Measurements from ENCODE around the gene ENTPD8. TPM values are rescaled to one million over a fixed set of nuclear protein-coding genes. Genes with fewer than 3 reads are reported as not detected.

Gene ENTPD8
- total and polyA plus RNA-seq, 4 experiments from 2014 or later = not detected

DNA sequence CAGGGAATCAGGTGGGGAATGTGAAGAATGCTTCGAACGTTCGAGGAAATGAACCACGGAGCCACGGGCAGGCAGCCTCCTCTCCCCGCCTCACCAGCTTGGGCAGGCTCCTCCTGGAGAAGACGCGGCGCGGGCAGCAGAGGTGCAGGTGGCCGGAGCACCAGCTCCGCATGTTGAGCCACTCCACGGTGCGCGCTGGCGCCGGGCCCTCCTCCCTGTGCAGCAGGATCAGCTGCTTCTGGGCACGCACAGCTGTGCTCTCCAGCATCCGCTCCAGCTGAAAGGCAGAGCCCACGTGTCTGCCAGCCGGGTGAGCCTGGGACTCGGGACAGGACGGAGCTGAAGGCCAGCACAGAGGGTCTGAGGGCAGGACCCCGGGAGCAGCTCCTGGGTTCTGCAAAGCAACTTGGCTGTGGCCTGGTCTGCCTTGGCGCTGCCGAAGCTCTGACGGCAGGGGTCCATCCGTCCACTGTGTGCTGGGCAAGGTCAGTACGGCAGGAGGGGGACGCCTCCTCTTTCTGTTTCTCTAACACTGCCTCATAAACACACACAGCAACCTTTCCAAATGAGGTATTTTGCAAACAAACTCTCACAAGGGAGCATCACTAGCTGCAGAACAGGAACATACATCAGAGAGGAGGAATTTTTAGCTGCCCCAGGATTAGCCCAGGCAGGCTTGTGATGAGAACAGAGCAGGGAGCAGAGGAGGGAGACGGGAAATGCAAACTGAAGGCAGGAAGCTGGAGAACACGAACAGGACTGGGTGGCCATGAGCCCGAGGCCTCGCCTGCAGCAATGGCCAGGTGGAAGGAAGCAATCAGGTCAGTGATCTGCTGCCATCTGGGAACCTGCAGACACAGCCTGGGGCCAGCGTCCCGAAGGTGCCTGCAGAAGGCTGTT, 38.1 kb upstream of the ENTPD8 start:
- Histone ChIP-seq H3K27me3 (ENCODE audit: insufficient read depth, low read length) (no peaks in the 10 kb centered on the region), H3K4me3 (ENCODE audit: low read length in 2 of 2) (no peak overlapping the region), H3K27ac (ENCODE audit: low read depth, low read length) (no peak overlapping the region), H3K9me3 (ENCODE audit: control insufficient read depth in 1 of 2, low read length in 2 of 2) (peaks cover 0 to 5% of the 10 kb centered on the region in 2 donors), H3K36me3 (ENCODE audit: insufficient read depth, low read length) (no peaks in the 10 kb centered on the region), H3K4me1 (ENCODE audit: insufficient read depth, low read length) (no peaks in the 10 kb centered on the region)
- intact Hi-C loops (cut with micrococcal nuclease) = no loop called here
- DNase-seq = no peak
- peak overlapping the region in 1 of 7 donors; percentile 59 for H3K27ac Mint-ChIP-seq
- no peak overlapping the region for H3K4me3 Mint-ChIP-seq
- H3K36me3 Mint-ChIP-seq = peaks cover 2 to 10% of the 10 kb centered on the region in 2 donors
- ChIA-PET CTCF (ENCODE audit: partially characterized antibody) (no interaction called here), POLR2A (ENCODE audit: partially characterized antibody) (no interaction called here)
- no peaks in the 10 kb centered on the region for H3K4me1 Mint-ChIP-seq
- H3K27me3 Mint-ChIP-seq = no peaks in the 10 kb centered on the region
- peaks cover 2 to 16% (median 12%) of the 10 kb centered on the region in 8 donors for H3K9me3 Mint-ChIP-seq

DNA sequence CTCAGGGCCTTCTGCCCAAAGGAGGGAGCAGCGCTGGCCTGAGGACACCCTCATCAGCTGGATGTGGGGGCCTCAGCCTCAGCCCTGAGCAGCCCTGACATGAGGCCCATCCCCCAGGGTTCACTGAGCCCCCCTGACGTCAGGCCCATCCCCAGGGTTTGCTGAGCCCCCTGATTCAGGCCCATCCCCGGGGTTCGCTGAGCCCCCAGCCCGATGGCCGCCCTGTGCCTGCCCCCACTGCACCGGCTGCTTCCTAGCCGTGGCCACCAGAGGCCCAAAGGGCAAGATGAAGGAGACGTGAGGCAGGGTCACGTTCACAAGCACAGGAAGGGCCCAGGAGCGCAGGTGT, 37.4 kb upstream of the ENTPD8 start:
- Mint-ChIP-seq H3K9me3 (peaks cover 2 to 22% (median 16%) of the 10 kb centered on the region in 8 donors), H3K36me3 (peaks cover 3 to 13% of the 10 kb centered on the region in 2 donors), H3K4me3 (no peak overlapping the region), H3K27ac (no peak overlapping the region), H3K4me1 (no peaks in the 10 kb centered on the region), H3K27me3 (no peaks in the 10 kb centered on the region)
- no peak overlapping the region for H3K27ac ChIP-seq (ENCODE audit: low read depth, low read length)
- no peaks in the 10 kb centered on the region for H3K27me3 ChIP-seq (ENCODE audit: insufficient read depth, low read length)
- no peaks in the 10 kb centered on the region for H3K36me3 ChIP-seq (ENCODE audit: insufficient read depth, low read length)
- ChIA-PET POLR2A (ENCODE audit: partially characterized antibody) (no interaction called here), CTCF (ENCODE audit: partially characterized antibody) (no interaction called here)
- no peak overlapping the region for H3K4me3 ChIP-seq (ENCODE audit: low read length in 2 of 2)
- H3K4me1 ChIP-seq (ENCODE audit: insufficient read depth, low read length) = no peaks in the 10 kb centered on the region
- intact Hi-C loops (cut with micrococcal nuclease) = no loop called here
- peaks cover 0 to 5% of the 10 kb centered on the region in 2 donors for H3K9me3 ChIP-seq (ENCODE audit: control insufficient read depth in 1 of 2, low read length in 2 of 2)
- no peak for DNase-seq

DNA sequence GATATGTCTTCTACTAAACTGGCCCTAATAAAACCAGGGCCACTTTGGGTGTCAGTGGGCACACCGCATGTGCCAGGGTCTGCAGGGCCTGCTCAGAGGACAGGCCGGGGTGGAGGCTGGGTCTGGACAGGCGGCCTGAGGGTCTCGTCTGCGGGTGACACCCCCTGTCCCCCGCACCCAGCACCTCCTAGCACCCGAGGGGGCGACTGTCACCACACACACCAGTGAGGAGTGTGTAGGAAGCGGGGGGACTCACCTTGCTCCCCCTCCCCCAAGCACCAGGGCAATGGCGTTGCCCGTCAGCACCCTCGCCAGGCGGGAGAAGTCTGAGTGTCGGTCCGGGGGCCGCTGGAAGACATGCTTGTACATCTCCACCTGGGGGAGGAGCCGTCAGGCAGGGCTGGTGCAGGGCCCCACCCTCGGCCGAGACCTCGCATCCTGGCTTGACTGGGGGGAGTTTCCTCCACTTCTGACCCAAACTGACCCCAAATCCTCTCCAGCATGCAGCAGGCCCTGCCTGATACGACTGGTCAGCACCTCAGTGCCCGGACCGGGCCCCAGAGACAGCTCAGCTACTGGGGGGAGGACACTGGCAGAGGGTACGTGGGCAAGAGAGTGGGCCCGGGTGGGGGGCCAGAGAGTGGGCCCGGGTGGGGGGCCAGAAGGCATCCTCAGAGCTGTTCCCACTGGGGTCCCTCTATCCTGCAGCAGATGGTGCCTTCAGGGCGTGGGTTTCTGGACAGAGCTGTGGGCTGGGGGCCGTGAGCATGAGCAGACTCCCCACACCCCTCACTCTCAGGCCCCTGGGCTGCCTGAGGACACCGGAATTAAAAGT, 36.8 kb upstream of the ENTPD8 start:
- ChIA-PET CTCF (ENCODE audit: partially characterized antibody) (no interaction called here), POLR2A (ENCODE audit: partially characterized antibody) (no interaction called here)
- no peaks in the 10 kb centered on the region for H3K27me3 Mint-ChIP-seq
- H3K4me3 ChIP-seq (ENCODE audit: low read length in 2 of 2) = no peak overlapping the region
- H3K4me1 ChIP-seq (ENCODE audit: insufficient read depth, low read length) = no peaks in the 10 kb centered on the region
- no peaks in the 10 kb centered on the region for H3K36me3 ChIP-seq (ENCODE audit: insufficient read depth, low read length)
- peaks cover 0 to 5% of the 10 kb centered on the region in 2 donors for H3K9me3 ChIP-seq (ENCODE audit: control insufficient read depth in 1 of 2, low read length in 2 of 2)
- H3K4me1 Mint-ChIP-seq = no peaks in the 10 kb centered on the region
- intact Hi-C loops (cut with micrococcal nuclease) = no loop called here
- no peak overlapping the region for H3K4me3 Mint-ChIP-seq
- H3K27ac ChIP-seq (ENCODE audit: low read depth, low read length) = no peak overlapping the region
- H3K9me3 Mint-ChIP-seq = peaks cover 2 to 28% (median 21%) of the 10 kb centered on the region in 8 donors
- no peak for DNase-seq
- H3K36me3 Mint-ChIP-seq = peaks cover 4 to 18% of the 10 kb centered on the region in 2 donors
- H3K27me3 ChIP-seq (ENCODE audit: insufficient read depth, low read length) = no peaks in the 10 kb centered on the region
- H3K27ac Mint-ChIP-seq = peak overlapping the region in 1 of 7 donors; percentile 72

DNA sequence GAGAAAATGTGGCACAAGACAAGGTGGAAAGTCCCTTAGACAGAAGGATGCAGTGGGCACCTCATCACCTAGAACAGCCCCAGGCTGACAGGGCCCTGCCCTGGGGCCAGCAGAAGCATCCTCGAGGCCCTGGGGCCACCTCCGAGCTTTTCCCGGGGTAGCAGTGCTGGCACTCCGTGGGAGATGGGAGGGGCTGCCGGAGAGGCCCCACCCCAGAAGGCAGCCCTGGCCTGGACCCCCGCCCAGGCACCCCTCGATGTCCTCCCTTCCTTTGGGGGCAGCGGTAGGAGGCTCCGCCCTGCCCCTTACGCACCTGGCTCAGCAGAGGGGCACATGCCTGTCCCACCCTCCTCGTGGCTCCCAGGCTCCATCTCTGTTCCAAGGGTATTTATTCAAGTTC, 35.7 kb upstream of the ENTPD8 start:
- H3K27me3 Mint-ChIP-seq = no peaks in the 10 kb centered on the region
- DNase-seq = no peak
- ChIA-PET POLR2A (ENCODE audit: partially characterized antibody) (interaction anchor here (0.8 kb wide), 1 partner anchor 65 kb away, joined by 3 read pairs; no protein-coding TSS in a partner anchor), CTCF (ENCODE audit: partially characterized antibody) (no interaction called here)
- intact Hi-C loops (cut with micrococcal nuclease) = no loop called here
- Histone ChIP-seq H3K9me3 (ENCODE audit: control insufficient read depth in 1 of 2, low read length in 2 of 2) (peaks cover 0 to 5% of the 10 kb centered on the region in 2 donors), H3K4me3 (ENCODE audit: low read length in 2 of 2) (no peak overlapping the region), H3K36me3 (ENCODE audit: insufficient read depth, low read length) (no peaks in the 10 kb centered on the region), H3K27me3 (ENCODE audit: insufficient read depth, low read length) (no peaks in the 10 kb centered on the region), H3K27ac (ENCODE audit: low read depth, low read length) (no peak overlapping the region), H3K4me1 (ENCODE audit: insufficient read depth, low read length) (no peaks in the 10 kb centered on the region)
- peaks cover 6 to 21% of the 10 kb centered on the region in 2 donors for H3K36me3 Mint-ChIP-seq
- peaks cover 2 to 32% (median 25%) of the 10 kb centered on the region in 8 donors for H3K9me3 Mint-ChIP-seq
- peak overlapping the region in 1 of 7 donors; percentile 79 for H3K27ac Mint-ChIP-seq
- H3K4me3 Mint-ChIP-seq = no peak overlapping the region
- H3K4me1 Mint-ChIP-seq = no peaks in the 10 kb centered on the region

DNA sequence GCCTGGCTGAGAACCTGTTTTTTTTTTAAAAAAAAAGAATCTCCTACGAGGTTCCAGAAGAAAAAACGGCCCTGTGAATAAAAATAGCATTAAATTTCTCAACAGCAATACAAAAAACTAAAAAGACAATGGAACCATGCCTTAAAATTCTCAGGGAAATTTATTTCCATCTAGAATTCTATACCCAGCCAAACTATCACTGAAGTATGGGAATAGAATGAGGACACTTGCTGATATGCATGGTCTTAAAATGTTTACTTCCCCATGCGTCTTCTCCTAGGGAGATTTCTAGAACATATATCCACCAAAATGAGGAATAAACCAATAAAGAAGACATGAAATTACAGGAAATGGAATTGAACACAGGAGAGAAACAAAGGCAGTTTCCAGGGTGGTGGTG, 34.5 kb upstream of the ENTPD8 start:
- no peak for DNase-seq
- H3K27me3 Mint-ChIP-seq = no peaks in the 10 kb centered on the region
- ChIA-PET CTCF (ENCODE audit: partially characterized antibody) (no interaction called here), POLR2A (ENCODE audit: partially characterized antibody) (no interaction called here)
- peaks cover 6 to 21% of the 10 kb centered on the region in 2 donors for H3K36me3 Mint-ChIP-seq
- H3K4me1 ChIP-seq (ENCODE audit: insufficient read depth, low read length) = no peaks in the 10 kb centered on the region
- H3K27ac Mint-ChIP-seq = no peak overlapping the region
- H3K9me3 Mint-ChIP-seq = peaks cover 2 to 36% (median 26%) of the 10 kb centered on the region in 8 donors
- H3K4me1 Mint-ChIP-seq = peaks cover 0 to 3% (median 2%) of the 10 kb centered on the region in 4 donors
- no peak overlapping the region for H3K4me3 ChIP-seq (ENCODE audit: low read length in 2 of 2)
- peaks cover 0 to 5% of the 10 kb centered on the region in 2 donors for H3K9me3 ChIP-seq (ENCODE audit: control insufficient read depth in 1 of 2, low read length in 2 of 2)
- H3K27me3 ChIP-seq (ENCODE audit: insufficient read depth, low read length) = no peaks in the 10 kb centered on the region
- intact Hi-C loops (cut with micrococcal nuclease) = no loop called here
- no peaks in the 10 kb centered on the region for H3K36me3 ChIP-seq (ENCODE audit: insufficient read depth, low read length)
- no peak overlapping the region for H3K4me3 Mint-ChIP-seq
- H3K27ac ChIP-seq (ENCODE audit: low read depth, low read length) = no peak overlapping the region

DNA sequence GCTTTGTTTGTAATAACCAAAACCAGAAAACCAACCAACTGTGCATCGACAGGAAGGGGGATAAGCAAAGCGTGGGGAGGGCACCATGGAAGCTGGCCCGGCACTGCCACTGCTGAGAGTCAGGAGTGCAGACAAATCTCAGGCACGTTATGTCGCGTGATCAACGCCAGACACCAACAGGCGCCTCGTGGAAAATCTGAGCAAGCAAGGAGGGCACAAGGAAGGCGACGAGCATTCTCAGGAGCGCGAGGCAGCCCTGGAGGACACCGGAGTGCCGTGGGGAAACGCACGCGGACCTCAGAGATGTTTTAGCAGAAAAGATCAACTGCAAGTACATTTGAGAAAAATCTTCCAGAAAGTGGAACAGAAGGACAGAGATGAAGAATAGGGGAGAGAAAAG, 33.1 kb upstream of the ENTPD8 start:
- no peak for DNase-seq
- POLR2A ChIA-PET (ENCODE audit: partially characterized antibody) = no interaction called here
- CTCF ChIA-PET (ENCODE audit: partially characterized antibody) = no interaction called here
- Mint-ChIP-seq H3K27me3 (no peaks in the 10 kb centered on the region), H3K4me3 (no peak overlapping the region), H3K27ac (no peak overlapping the region), H3K4me1 (peaks cover 0 to 6% (median 3%) of the 10 kb centered on the region in 4 donors), H3K9me3 (peaks cover 2 to 36% (median 26%) of the 10 kb centered on the region in 8 donors), H3K36me3 (peaks cover 5 to 21% of the 10 kb centered on the region in 2 donors)
- H3K4me3 ChIP-seq (ENCODE audit: low read length in 2 of 2) = no peak overlapping the region
- H3K27ac ChIP-seq (ENCODE audit: low read depth, low read length) = no peak overlapping the region
- H3K36me3 ChIP-seq (ENCODE audit: insufficient read depth, low read length) = no peaks in the 10 kb centered on the region
- H3K27me3 ChIP-seq (ENCODE audit: insufficient read depth, low read length) = no peaks in the 10 kb centered on the region
- intact Hi-C loops (cut with micrococcal nuclease) = no loop called here
- no peaks in the 10 kb centered on the region for H3K4me1 ChIP-seq (ENCODE audit: insufficient read depth, low read length)
- H3K9me3 ChIP-seq (ENCODE audit: control insufficient read depth in 1 of 2, low read length in 2 of 2) = peaks cover 0 to 5% of the 10 kb centered on the region in 2 donors

DNA sequence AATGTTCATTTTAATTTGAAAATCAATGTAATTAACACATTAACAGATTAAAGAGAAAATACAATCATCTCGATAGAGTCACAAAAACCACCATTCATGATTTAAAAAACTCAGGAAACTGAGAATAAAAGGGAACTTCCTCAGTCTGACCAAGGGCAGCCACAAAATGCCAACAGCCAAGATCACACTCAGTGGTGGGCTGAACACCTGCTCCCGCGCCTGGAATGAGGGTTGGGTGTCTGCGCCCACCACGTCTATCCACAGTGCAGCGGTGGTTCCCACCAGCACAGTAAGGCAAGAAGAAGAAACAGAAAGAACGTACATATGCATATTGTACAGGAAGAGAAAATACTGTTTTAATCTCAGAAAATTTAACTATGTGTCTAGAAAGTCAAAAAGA, 29.6 kb upstream of the ENTPD8 start:
- Histone ChIP-seq H3K4me1 (ENCODE audit: insufficient read depth, low read length) (no peaks in the 10 kb centered on the region), H3K27me3 (ENCODE audit: insufficient read depth, low read length) (no peaks in the 10 kb centered on the region), H3K27ac (ENCODE audit: low read depth, low read length) (no peak overlapping the region), H3K4me3 (ENCODE audit: low read length in 2 of 2) (no peak overlapping the region), H3K9me3 (ENCODE audit: control insufficient read depth in 1 of 2, low read length in 2 of 2) (peaks cover 0 to 2% of the 10 kb centered on the region in 2 donors), H3K36me3 (ENCODE audit: insufficient read depth, low read length) (no peaks in the 10 kb centered on the region)
- CTCF ChIA-PET (ENCODE audit: partially characterized antibody) = no interaction called here
- peaks cover 1 to 31% (median 22%) of the 10 kb centered on the region in 8 donors for H3K9me3 Mint-ChIP-seq
- no peak overlapping the region for H3K4me3 Mint-ChIP-seq
- H3K4me1 Mint-ChIP-seq = peaks cover 2 to 6% (median 4%) of the 10 kb centered on the region in 4 donors
- peaks cover 5 to 17% of the 10 kb centered on the region in 2 donors for H3K36me3 Mint-ChIP-seq
- intact Hi-C loops (cut with micrococcal nuclease) = no loop called here
- POLR2A ChIA-PET (ENCODE audit: partially characterized antibody) = no interaction called here
- no peak overlapping the region for H3K27ac Mint-ChIP-seq
- H3K27me3 Mint-ChIP-seq = no peaks in the 10 kb centered on the region
- DNase-seq = no peak

Measured in CD4-positive, alpha-beta memory T cell (primary cell).